K562 (cell line): ENCODE data around the gene ELOVL1. TPM values are rescaled to one million over a fixed set of nuclear protein-coding genes. Genes with fewer than 3 reads are reported as not detected.
A peak's percentile ranks its signal among the peaks of the same experiment; 100 is the strongest.

Experiments
- ATF3 ChIP-seq, 2 experiments: fragments of 450-650 bp in 1 of 2; sonication (generic) in 1 of 2; formaldehyde crosslinking in 1 of 2; IDR thresholded peaks in 1 of 2; conservative IDR thresholded peaks in 1 of 2; 2 replicates each; pipeline versions ENCODE4 v1.6.1 to v1.8.1; 2016 to 2023; ENCODE audit warnings: mild to moderate bottlenecking in 2 of 2, moderate library complexity in 2 of 2, inconsistent platforms in 1 of 2, missing genetic modification reagents in 1 of 2
- ATF6 ChIP-seq: sonication (generic); formaldehyde crosslinking; IDR thresholded peaks from 2 replicates; pipeline ENCODE4 v1.4.0; 2020; ENCODE audit warnings: mild to moderate bottlenecking, missing genetic modification reagents
- BRF1 ChIP-seq: IDR thresholded peaks from 3 replicates; pipeline ENCODE4 v1.6.1; 2011; ENCODE audit warnings: borderline replicate concordance, mild to moderate bottlenecking; ENCODE audit not compliant: insufficient read length; ENCODE audit errors: extremely low read depth
- CREBBP ChIP-seq: IDR thresholded peaks from one replicate; pipeline ENCODE4 v1.6.1; 2012; ENCODE audit warnings: low read depth, mild to moderate bottlenecking, control low read depth, inconsistent platforms, low read length
- CXXC5 ChIP-seq: fragments of 250-450 bp; sonication (Bioruptor Pico); IDR thresholded peaks from 2 replicates; pipeline ENCODE4 v1.8.0; 2022; ENCODE audit warnings: inconsistent platforms, mild to moderate bottlenecking, moderate library complexity
- FIP1L1 ChIP-seq: fragments of 200-400 bp; formaldehyde crosslinking; IDR thresholded peaks from 2 replicates; pipeline ENCODE4 v1.6.1; 2018; ENCODE audit warnings: mild to moderate bottlenecking, low read depth, low read length; ENCODE audit not compliant: poor library complexity, severe bottlenecking
- GATAD2B ChIP-seq: fragments of 450-650 bp; IDR thresholded peaks from 2 replicates; pipeline ENCODE4 v1.6.1; 2017; ENCODE audit warnings: mild to moderate bottlenecking, borderline replicate concordance
- HDAC6 ChIP-seq: IDR thresholded peaks from 2 replicates; pipeline ENCODE4 v1.6.1; 2012; ENCODE audit warnings: low read depth, mild to moderate bottlenecking, control low read depth, inconsistent platforms, low read length, moderate library complexity
- HES1 ChIP-seq: fragments of 450-650 bp; IDR thresholded peaks from 2 replicates; pipeline ENCODE4 v1.6.1; 2016; ENCODE audit warnings: low read depth, mild to moderate bottlenecking, moderate library complexity
- HNRNPL ChIP-seq: fragments of 200-400 bp; formaldehyde crosslinking; IDR thresholded peaks from 2 replicates; pipeline ENCODE4 v1.6.1; 2017; ENCODE audit warnings: low read depth, mild to moderate bottlenecking, low read length
- KLF16 ChIP-seq: IDR thresholded peaks from 2 replicates; pipeline ENCODE4 v1.6.1; 2016; ENCODE audit warnings: antibody characterized with exemption
- MCM7 ChIP-seq, 2 experiments: fragments of 450-650 bp; IDR thresholded peaks; 2 replicates each; pipeline ENCODE4 v1.6.1; 2016 to 2018
- PHB2 ChIP-seq: fragments of 450-650 bp; IDR thresholded peaks from 2 replicates; pipeline ENCODE4 v1.6.1; 2017; ENCODE audit warnings: low read depth
- RBM34 ChIP-seq: fragments of 200-400 bp; formaldehyde crosslinking; IDR thresholded peaks from 2 replicates; pipeline ENCODE4 v1.6.1; 2018; ENCODE audit warnings: low read length, borderline replicate concordance; ENCODE audit not compliant: insufficient read depth
- SMARCB1 ChIP-seq: IDR thresholded peaks from 2 replicates; pipeline ENCODE4 v1.6.1; 2011; ENCODE audit warnings: improper control_type of control experiment, low read depth; ENCODE audit not compliant: insufficient read length
- SMARCE1 ChIP-seq: fragments of 450-650 bp; IDR thresholded peaks from 2 replicates; pipeline ENCODE4 v1.7.1; 2016; ENCODE audit warnings: mild to moderate bottlenecking
- TAL1 ChIP-seq: fragments of 450-650 bp; IDR thresholded peaks from 2 replicates; pipeline ENCODE4 v1.6.1; 2016; ENCODE audit warnings: mild to moderate bottlenecking
- TFAM ChIP-seq: fragments of 250-450 bp; sonication (Bioruptor Pico); conservative IDR thresholded peaks from 2 replicates; pipeline ENCODE4 v1.5.0; 2021; ENCODE audit warnings: mild to moderate bottlenecking, moderate library complexity
- TRIM24 ChIP-seq, 2 experiments: fragments of 450-650 bp; IDR thresholded peaks; 2 replicates each; pipeline ENCODE4 v1.6.1; 2016
- ZNF23 ChIP-seq: fragments of 250-450 bp; sonication (Bioruptor Pico); IDR thresholded peaks from 2 replicates; pipeline ENCODE4 v1.4.0; 2020; ENCODE audit warnings: mild to moderate bottlenecking
- ZNF316 ChIP-seq: fragments of 450-650 bp; IDR thresholded peaks from 2 replicates; pipeline ENCODE4 v1.6.1; 2016
- ZNF655 ChIP-seq: fragments of 250-450 bp; sonication (Bioruptor Pico); IDR thresholded peaks from 2 replicates; pipeline ENCODE4 v1.5.0; 2021
- ZNF707 ChIP-seq: fragments of 250-450 bp; sonication (Bioruptor Pico); conservative IDR thresholded peaks from 2 replicates; pipeline ENCODE4 v1.8.0; 2022; ENCODE audit warnings: inconsistent platforms, mild to moderate bottlenecking, moderate library complexity
- ZNF717 ChIP-seq: fragments of 250-450 bp; sonication (Bioruptor Pico); IDR thresholded peaks from 2 replicates; pipeline ENCODE4 v1.5.0; 2021
- polyA plus RNA-seq, 8 experiments: library from polyadenylated mRNA; depleted of rRNA in 4 of 8; stranded (reverse) in 5 of 8; unstranded in 3 of 8; fragments of >200 nt; fragmentation: Nextera tagmentation in 2 of 8; fragmentation: Illumina TruSeq in 1 of 8; extraction: Ambion mirVana in 2 of 8; extraction: Trizol in 1 of 8; gene quantifications; 2 replicates each; pipeline versions ENCODE4 v1.2.1 to v1.2.3, GENCODE V29; 2011 to 2014; ENCODE audit warnings: inconsistent platforms in 1 of 8, missing spikeins in 1 of 8
- total RNA-seq, 7 experiments: library from RNA; depleted of rRNA in 6 of 7; stranded (reverse); fragments of >200 nt in 6 of 7; fragmentation: Illumina TruSeq in 2 of 7; extraction: Trizol in 2 of 7; gene quantifications; 2 replicates each; pipeline versions ENCODE4 v1.2.1 to v1.2.3, GENCODE V29; 2011 to 2021; ENCODE audit warnings: low replicate concordance in 1 of 7

Gene ELOVL1
- total and polyA plus RNA-seq, 9 of the 15 experiments (the other 6 are each of a cell fraction or from before 2014, with no cell fraction given): 51.0 to 157 (median 70.3) TPM

- peak; percentile 16; the same call in 1 of the 2 replicates for TF ChIP-seq SMARCE1
- no peak for TF ChIP-seq FIP1L1
- no peak for TF ChIP-seq ZNF707
- no peak; the same call in 1 of the 2 replicates for TF ChIP-seq CXXC5 (CRISPR knock-in tag)
- TF ChIP-seq KLF16: peak; percentile 91
- TF ChIP-seq ZNF316: peak; percentile 69
- no peak for TF ChIP-seq ZNF655 (CRISPR knock-in tag)
- peak; percentile 79 for TF ChIP-seq PHB2
- no peak for TF ChIP-seq ZNF23 (CRISPR knock-in tag)
- TF ChIP-seq HNRNPL: no peak
- TF ChIP-seq ATF6 (CRISPR knock-in tag): no peak
- no peak for TF ChIP-seq MCM7 (IDR thresholded peaks at IDR 0.05)
- no peak for TF ChIP-seq TFAM (CRISPR knock-in tag)
- no peak for TF ChIP-seq ATF3 (IDR thresholded peaks at IDR 0.05)
- no peak for TF ChIP-seq ATF3 (CRISPR knock-in tag; conservative IDR thresholded peaks at IDR 0.05)
- no peak for TF ChIP-seq HDAC6
- TF ChIP-seq RBM34: no peak
- TF ChIP-seq SMARCB1: no peak
- TF ChIP-seq TAL1: peak; percentile 90
- no peak for TF ChIP-seq CREBBP
- no peak for TF ChIP-seq ZNF717 (CRISPR knock-in tag)
- TF ChIP-seq HES1: peak; percentile 54; the same call in 1 of the 2 replicates
- no peak for TF ChIP-seq BRF1
- peak; percentile 70 to 82; a peak in 3 of 4 replicates for TF ChIP-seq TRIM24 (IDR thresholded peaks at IDR 0.05)
- TF ChIP-seq GATAD2B: 0 out of 2 replicates have a peak, but pooled peaks have one; percentile 46
Observed at GRCh38 chr1:43402089-43402865, 34.5 kb upstream of the ELOVL1 start (continued).
